ENCODE measurements around the gene ANXA4.
A peak's percentile ranks its signal among the peaks of the same experiment; 100 is the strongest.
"Not testable (repeated sequence)": the region's sequence is repeated elsewhere in the genome, so short reads cannot be mapped to it uniquely, and the experiment has no call there.

Gene ANXA4

DNA sequence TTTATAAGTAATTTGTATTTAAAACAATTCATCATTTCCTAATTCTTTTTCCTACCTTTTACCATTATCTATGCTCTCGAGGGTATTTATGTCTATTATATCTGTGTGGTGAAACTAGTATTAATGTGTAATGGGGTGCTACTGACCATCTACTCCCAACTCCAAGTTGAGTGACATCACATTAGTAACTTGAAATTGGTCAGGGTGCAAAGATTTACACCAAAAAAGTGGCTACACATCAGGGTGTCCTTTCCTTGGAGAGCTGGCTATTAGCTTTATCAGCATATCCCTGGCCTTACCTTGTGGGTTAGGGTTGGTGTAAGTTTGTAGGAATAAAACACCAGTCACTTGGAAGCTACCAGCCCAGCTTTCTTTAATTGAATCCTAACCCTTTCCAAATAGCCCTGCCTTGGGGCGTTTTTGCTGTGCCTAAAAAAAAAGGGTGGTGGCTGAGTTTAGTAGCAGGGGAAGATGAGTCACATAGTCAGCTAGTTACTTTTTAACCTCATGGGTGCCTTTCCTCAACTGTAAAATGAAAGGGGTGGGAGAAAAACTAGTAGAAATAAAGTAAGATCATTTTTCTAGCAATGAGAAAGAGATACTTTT is 14.0 kb downstream of the ANXA4 start:
- DNase-seq (ENCODE audit: low spot score), result no peak

DNA sequence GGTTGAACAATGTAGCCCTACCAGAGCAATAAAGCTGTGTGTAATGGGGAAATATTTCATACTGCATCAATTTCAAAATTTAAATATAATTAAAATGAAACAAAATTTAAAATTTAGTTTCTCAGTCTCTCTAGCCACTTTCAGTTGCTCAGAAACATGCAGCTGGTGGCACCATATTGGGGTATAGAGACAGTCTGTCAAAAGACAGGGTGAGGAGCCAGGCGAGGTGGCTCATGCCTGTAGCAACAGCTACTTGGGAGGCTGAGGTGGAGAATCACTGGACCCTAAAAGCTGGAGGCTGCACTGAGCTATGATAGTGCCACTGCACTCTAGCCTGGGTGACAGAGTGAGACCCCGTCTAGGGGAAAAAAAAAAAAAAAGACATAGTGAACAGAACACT is 20.1 kb downstream of the ANXA4 start:
- DNase-seq (ENCODE audit: low spot score), result no peak

GRCh38 chr2:69762513-69763494 is 20.9 kb downstream of the ANXA4 start:
- DNase-seq (ENCODE audit: low spot score), result peak; percentile 83

DNA sequence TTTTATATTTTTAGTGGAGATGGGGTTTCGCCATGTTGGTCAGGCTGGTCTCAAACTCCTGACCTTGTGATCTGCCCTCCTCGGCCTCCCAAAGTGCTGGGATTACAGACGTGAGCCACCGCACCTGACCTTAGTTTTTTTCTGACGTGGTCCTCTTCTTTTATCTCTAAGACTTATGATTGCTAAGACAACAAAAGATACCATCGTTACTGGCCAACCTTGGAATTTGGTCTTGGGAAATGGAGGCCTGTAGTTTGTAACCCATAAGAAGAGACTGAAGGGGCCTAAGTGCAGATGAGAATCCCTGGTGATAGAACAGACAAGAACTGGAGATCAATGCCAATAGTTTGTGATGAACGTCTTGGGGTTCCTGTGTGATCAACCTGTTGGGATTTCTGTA is 21.9 kb downstream of the ANXA4 start:
- DNase-seq (ENCODE audit: low spot score), result not testable (repeated sequence)

DNA sequence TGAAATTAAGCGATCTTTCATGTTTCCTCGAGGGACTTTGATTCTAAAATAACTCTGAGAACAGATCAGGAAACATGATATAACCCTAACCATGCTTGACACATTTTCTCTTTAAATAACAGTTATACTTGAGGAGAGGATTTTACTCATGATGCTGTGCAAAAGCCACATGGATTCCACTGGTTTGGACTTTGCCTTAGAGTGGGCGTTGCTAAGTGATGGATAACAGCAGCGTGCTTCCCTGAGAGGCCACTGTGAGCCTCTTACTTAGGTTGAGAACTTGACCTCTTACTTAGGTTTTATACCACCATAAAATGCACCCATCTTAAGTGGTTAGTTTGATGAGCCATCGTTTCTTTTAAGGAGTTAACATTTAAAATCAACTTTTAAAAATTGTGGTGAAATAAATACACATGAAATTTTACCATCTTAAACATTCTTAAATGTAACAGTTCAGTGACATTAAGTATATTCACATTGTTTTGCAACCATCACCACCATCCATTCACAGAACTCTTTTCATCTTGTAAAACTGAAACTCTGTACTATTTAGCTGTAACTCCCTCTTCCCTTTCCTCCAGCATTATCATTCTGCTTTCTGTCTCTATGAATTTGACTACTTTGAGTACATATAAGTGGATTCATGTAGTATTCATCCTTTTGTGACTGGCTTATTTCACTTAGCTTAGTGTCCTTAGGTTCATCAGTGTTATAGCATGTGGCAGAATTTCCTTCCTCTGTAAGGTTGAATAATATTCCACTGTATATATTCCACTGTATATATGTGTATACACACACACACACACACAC is 22.6 kb downstream of the ANXA4 start:
- no peak for DNase-seq (ENCODE audit: low spot score)

- no peak for DNase-seq (ENCODE audit: low spot score)
Measured at GRCh38 chr2:69765096-69765380, 23.1 kb downstream of the ANXA4 start.

DNA sequence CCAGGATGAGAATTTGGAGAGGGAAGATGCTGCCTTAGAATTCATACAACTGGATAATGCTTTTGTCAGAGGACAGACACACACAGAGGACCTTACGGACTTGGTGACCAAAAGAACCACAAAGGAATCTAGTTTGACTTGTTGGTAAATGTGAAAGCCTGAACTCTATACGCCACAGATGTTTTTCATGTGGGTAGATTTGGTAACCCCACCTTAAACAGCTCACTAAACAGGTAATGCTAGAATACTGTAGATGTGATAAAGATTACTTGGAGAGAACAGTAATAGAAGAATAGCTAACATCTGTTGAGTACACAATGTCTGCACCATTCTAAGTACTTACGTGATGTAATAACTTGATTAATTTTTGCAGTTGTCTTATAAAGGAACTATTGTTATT is 24.1 kb downstream of the ANXA4 start:
- DNase-seq (ENCODE audit: low spot score), result no peak

- peak; percentile 46 for DNase-seq (ENCODE audit: low spot score)
Measured at GRCh38 chr2:69767034-69767433, 25.1 kb downstream of the ANXA4 start.

DNA sequence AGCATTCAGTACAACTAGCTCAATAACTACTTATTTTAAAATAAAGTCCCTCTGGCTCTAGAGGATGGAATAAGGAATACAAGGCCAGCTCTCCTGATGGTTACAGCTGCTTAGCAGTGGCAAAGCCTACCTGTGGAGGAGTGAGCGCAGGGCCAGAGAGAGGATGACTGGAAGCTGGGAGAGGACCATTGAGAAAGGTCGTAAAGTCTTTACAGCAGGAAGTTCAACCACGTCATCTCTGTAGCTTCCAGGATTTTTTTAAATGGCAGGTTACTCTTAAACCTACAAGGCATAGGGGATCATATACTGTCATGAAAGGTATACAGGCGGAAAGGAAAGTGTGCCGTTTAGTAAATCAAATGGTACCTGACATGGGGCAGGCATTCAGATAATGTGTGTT is 26.3 kb downstream of the ANXA4 start:
- DNase-seq (ENCODE audit: low spot score), result no peak

DNA sequence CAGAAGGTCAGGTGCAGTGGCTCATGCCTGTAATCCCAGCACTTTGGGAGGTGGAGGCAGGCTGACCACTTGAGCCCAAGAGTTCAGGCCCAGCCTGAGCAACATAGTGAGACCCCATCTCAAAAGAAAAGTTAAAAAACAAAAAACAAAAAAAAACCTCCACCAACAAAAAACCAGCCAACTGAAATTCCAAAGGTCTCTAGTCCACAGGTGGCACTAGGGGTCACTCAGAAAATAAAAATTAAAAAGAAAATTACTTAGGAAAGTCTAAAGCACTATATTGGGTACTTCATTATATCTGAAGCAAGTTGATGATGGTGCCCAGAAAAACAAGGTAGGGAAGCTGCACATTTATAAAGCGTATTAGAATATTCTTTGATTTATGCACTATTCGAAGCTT is 26.9 kb downstream of the ANXA4 start:
- no peak for DNase-seq (ENCODE audit: low spot score)

DNA sequence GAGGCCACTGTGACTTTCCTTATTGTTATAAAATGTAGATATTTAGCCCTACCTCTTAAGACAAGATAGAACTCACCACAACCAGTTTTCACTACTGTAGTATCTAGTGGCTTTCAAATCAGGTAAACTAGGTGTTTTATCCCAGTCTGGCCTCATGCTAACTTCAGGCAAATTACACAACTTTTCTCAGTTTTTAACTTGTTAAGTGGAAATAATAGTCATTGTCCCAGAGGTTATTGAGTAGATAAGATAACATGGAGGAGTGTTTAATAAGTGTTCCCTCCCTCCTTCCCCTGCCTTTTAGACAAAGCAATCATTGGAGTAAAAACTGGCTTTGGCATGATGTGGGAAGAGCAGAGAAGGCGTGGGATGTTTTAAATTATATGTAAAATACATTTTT is 27.3 kb downstream of the ANXA4 start:
- no peak for DNase-seq (ENCODE audit: low spot score)

GRCh38 chr2:69770193-69770702 is 28.3 kb downstream of the ANXA4 start:
- no peak for DNase-seq (ENCODE audit: low spot score)

DNA sequence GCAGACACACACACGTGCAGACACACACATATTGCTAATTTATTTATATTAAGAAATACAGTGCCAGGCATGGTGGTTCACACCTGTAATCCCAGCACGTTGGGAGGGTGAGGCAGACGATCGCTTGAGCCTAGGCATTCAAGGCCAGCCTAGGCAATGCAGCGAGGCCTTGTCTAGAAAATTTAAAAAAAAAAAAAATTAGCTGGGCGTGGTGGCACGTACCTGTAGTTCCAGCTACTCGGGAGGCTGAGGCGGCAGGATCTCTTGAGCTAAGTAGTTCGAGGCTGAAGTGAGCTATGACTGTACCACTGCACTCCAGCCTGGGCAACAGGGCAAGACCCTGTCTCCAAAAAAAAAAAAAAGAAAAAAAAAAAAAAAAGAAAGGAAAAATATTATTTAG is 28.8 kb downstream of the ANXA4 start:
- no peak for DNase-seq (ENCODE audit: low spot score)

DNA sequence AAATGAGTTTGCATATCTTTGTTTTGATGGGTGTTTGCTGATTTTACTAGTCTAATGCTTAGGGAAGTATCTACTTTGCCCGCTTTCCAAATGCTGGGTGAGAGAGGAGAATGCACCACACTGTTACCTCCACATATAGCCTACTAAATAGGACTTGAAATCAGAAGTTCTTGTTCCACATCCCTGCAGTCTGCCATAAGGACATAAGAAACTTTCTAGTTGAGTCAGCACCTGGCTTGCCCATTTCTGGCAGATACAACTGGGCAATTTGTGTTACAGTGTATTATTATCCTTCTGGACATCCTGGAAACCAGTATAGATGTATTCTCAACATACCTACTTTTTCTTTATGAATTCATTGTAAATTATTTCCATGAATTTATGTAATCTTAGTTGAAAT is 29.5 kb downstream of the ANXA4 start:
- no peak for DNase-seq (ENCODE audit: low spot score)

- no peak for DNase-seq (ENCODE audit: low spot score)
Measured at GRCh38 chr2:69773206-69773605, 31.3 kb downstream of the ANXA4 start.

DNA sequence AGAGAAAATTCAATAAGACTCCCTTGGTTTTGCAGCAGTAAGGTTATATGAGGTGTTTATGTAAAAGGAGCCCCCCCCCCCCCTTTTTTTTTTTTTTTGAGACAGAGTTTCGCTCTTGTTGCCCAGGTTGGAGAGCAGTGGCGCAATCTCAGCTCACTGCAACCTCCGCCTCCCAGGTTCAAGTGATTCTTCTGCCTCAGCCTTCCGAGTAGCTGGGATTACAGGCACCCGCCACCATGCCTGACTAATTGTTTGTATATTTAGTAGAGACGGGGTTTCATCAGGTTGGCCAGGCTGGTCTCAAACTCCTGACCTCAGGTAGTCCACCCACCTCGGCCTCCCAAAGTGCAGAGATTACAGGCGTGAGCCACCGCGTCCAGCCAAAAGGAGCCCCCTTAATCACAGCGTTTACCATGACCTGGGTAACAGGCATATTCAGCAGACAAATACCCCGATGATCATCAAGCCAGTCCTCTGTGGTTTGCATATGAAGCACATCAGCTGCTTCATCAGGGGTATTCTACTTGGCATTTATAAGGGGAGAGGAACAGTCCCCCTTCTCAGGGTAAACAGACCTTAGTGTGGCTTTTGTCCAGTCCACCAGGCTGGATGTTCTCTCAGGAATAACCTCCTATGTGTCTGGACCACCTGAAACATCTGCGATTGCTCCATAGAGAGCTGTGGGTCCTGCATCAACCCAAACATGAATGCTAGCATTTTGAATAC is 32.5 kb downstream of the ANXA4 start:
- DNase-seq (ENCODE audit: low spot score), result not testable (repeated sequence)

DNA sequence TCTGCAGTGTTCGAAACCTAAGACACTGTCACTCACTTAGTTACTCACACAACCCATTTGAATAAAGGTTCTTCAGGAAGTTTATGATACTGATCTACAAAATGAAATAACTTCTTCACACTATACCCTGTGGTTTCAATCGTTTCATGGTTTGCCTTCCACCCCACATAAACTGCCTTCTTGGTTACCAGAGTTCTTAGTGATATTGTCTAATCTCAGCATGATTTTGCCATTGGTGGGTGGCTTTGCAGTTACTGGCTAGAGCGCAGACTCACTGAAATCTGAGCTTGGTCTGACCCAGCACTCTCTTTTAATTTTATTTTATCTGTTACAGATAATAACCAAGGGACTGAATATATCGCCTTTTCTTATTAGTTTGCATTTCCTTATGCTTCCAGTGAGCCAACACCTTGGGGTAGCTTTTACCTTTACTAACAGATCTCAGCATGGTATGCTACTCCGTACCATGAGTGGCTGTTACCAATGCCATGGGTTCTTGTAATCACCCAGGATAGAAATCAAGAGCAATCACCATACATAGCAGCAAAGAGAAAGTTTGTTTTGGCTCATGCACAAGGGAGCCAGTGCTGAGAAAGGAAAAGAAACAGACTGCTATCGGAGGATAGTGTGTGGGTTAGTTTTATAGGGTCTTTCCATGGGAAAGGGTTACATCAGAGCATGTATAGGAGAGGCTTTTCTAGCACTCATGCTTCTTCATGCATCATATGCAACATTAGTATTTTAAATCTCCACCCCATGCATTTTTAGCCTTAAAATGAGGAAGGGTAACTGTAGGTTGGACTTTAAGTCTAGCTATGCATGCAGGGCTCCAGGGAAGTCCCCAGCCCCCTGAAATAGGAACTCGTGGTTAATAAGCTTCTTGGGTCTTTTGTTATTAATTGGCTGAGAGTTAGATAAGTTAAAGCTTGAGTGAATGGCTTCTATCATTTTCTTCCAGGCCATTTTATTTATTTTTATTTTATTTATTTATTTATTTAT is 33.3 kb downstream of the ANXA4 start:
- no peak for DNase-seq (ENCODE audit: low spot score)

GRCh38 chr2:69776886-69777785 is 35.2 kb downstream of the ANXA4 start:
- DNase-seq (ENCODE audit: low spot score), result no peak

- DNase-seq (ENCODE audit: low spot score), result no peak
Measured at GRCh38 chr2:69777786-69778105, 35.8 kb downstream of the ANXA4 start.

Data from globus pallidus (tissue), 1 donor.